ENCODE results near the gene EFTUD2. TPM values are rescaled to one million over a fixed set of nuclear protein-coding genes. Genes with fewer than 3 reads are reported as not detected.

Gene EFTUD2
- total RNA-seq, 4 donors from 2014 or later, result 53.4 to 85.7 (median 59.8) TPM

GRCh38 chr17:44904001-44904984, 5.0 kb upstream of the EFTUD2 start:
- H3K27me3 ChIP-seq, result no peaks in the 10 kb centered on the region
- intact Hi-C loops (cut with DNase I), result no loop called here
- no peaks in the 10 kb centered on the region for H3K36me3 ChIP-seq
- TF ChIP-seq POLR2A (IDR thresholded peaks at IDR 0.05) (no peak), CTCF (IDR thresholded peaks at IDR 0.05) (no peak)
- H3K4me3 ChIP-seq, result no peak overlapping the region
- no peak overlapping the region for H3K27ac ChIP-seq
- H3K9me3 ChIP-seq, result no peaks in the 10 kb centered on the region
- 82 to 95% methylated on average over 15 to 20 of the region's 35 CpGs for WGBS, 2 donors
- H3K4me1 ChIP-seq, result peaks cover 10 to 21% (median 12%) of the 10 kb centered on the region in 3 donors
- no peak for DNase-seq

GRCh38 chr17:44903012-44903685, 3.9 kb upstream of the EFTUD2 start:
- Histone ChIP-seq H3K27me3 (no peaks in the 10 kb centered on the region), H3K36me3 (no peaks in the 10 kb centered on the region), H3K9me3 (no peaks in the 10 kb centered on the region), H3K4me1 (peaks cover 14 to 28% (median 15%) of the 10 kb centered on the region in 3 donors), H3K4me3 (no peak overlapping the region), H3K27ac (peak overlapping the region in 1 of 4 donors; percentile 16)
- 63 to 75% methylated on average over 5 to 7 of the region's 8 CpGs for WGBS, 2 donors
- no peak for DNase-seq
- TF ChIP-seq POLR2A (IDR thresholded peaks at IDR 0.05), result no peak
- no peak for TF ChIP-seq CTCF (IDR thresholded peaks at IDR 0.05)
- intact Hi-C loops (cut with DNase I), result no loop called here

GRCh38 chr17:44902135-44902760, 3.0 kb upstream of the EFTUD2 start:
- H3K27me3 ChIP-seq, result no peaks in the 10 kb centered on the region
- no peaks in the 10 kb centered on the region for H3K9me3 ChIP-seq
- intact Hi-C loops (cut with DNase I), result no loop called here
- TF ChIP-seq CTCF (IDR thresholded peaks at IDR 0.05) (no peak), POLR2A (IDR thresholded peaks at IDR 0.05) (no peak)
- H3K4me3 ChIP-seq, result no peak overlapping the region
- 67 to 78% methylated on average over 1 to 5 of the region's 17 CpGs for WGBS, 2 donors
- DNase-seq, result no peak
- no peaks in the 10 kb centered on the region for H3K36me3 ChIP-seq
- no peak overlapping the region for H3K27ac ChIP-seq
- H3K4me1 ChIP-seq, result peaks cover 20 to 37% (median 24%) of the 10 kb centered on the region in 3 donors

- peak overlapping the region in 1 of 4 donors; percentile 4 for H3K27ac ChIP-seq
- no peak for DNase-seq
- intact Hi-C loops (cut with DNase I), result no loop called here
- WGBS, 2 donors, result 71 to 79% methylated on average over 4 of the region's 4 CpGs
- no peaks in the 10 kb centered on the region for H3K9me3 ChIP-seq
- TF ChIP-seq CTCF (IDR thresholded peaks at IDR 0.05) (no peak), POLR2A (IDR thresholded peaks at IDR 0.05) (no peak)
- H3K27me3 ChIP-seq, result no peaks in the 10 kb centered on the region
- no peak overlapping the region for H3K4me3 ChIP-seq
- no peaks in the 10 kb centered on the region for H3K36me3 ChIP-seq
- H3K4me1 ChIP-seq, result peaks cover 20 to 40% (median 24%) of the 10 kb centered on the region in 3 donors
Observed at GRCh38 chr17:44901411-44901921, 2.2 kb upstream of the EFTUD2 start.
